Smooth muscle cell (in vitro differentiated cells): ENCODE measurements around the gene GZMM. TPM values are rescaled to one million over a fixed set of nuclear protein-coding genes. Genes with fewer than 3 reads are reported as not detected.
A peak's percentile ranks its signal among the peaks of the same experiment; 100 is the strongest.

Source experiments
- DNase-seq: peaks from one replicate; lab custom pipeline; 2025; ENCODE audit not compliant: unreplicated experiment; lab: John Stamatoyannopoulos, UW
- H2AFZ ChIP-seq: fragments of 200-600 bp; sonication (generic); 2 replicates; pipeline ENCODE4 v1.6.0; 2016; ENCODE audit warnings: antibody characterized with exemption, low read depth, mild to moderate bottlenecking
- H3F3A ChIP-seq: fragments of 200-600 bp; sonication (generic); 2 replicates; pipeline ENCODE4 v1.6.0; 2017; ENCODE audit warnings: antibody characterized with exemption, low read depth
- H3K27ac ChIP-seq: fragments of 200-600 bp; sonication (generic); 2 replicates; pipeline ENCODE4 v1.5.1; 2016; ENCODE audit warnings: low read depth, mild to moderate bottlenecking
- H3K27me3 ChIP-seq: fragments of 200-600 bp; sonication (generic); 2 replicates; pipeline ENCODE4 v1.6.1; 2016; ENCODE audit warnings: low read depth, mild to moderate bottlenecking
- H3K36me3 ChIP-seq: fragments of 200-600 bp; sonication (generic); 2 replicates; pipeline ENCODE4 v1.5.1; 2016; ENCODE audit warnings: low read depth
- H3K4me1 ChIP-seq: fragments of 200-600 bp; sonication (generic); 2 replicates; pipeline ENCODE4 v1.5.1; 2016; ENCODE audit warnings: low read depth
- H3K4me2 ChIP-seq: fragments of 200-600 bp; sonication (generic); 2 replicates; pipeline ENCODE4 v1.6.0; 2016; ENCODE audit warnings: mild to moderate bottlenecking
- H3K4me3 ChIP-seq: fragments of 200-600 bp; sonication (generic); 2 replicates; pipeline ENCODE4 v1.5.1; 2016; ENCODE audit warnings: mild to moderate bottlenecking
- H3K79me2 ChIP-seq: fragments of 200-600 bp; sonication (generic); 2 replicates; pipeline ENCODE4 v1.6.0; 2016; ENCODE audit warnings: low read depth, mild to moderate bottlenecking
- H3K9ac ChIP-seq: fragments of 200-600 bp; sonication (generic); 2 replicates; pipeline ENCODE4 v1.6.0; 2016; ENCODE audit warnings: low read depth
- H3K9me3 ChIP-seq: fragments of 200-600 bp; sonication (generic); replicated peaks from 2 replicates; pipeline ENCODE4 v1.5.1; 2016; ENCODE audit warnings: low read depth
- H4K20me1 ChIP-seq: fragments of 200-600 bp; sonication (generic); 2 replicates; pipeline ENCODE4 v1.6.0; 2016; ENCODE audit warnings: low read depth
- CTCF ChIP-seq: fragments of 200-600 bp; sonication (generic); IDR thresholded peaks from 2 replicates; pipeline ENCODE4 v1.5.1; 2017; ENCODE audit warnings: borderline replicate concordance, mild to moderate bottlenecking, antibody characterized with exemption; ENCODE audit not compliant: insufficient read depth, poor library complexity, severe bottlenecking
- WGBS: methylation state at CpG from one replicate; pipeline ENCODE4 v1.1.7; 2016; ENCODE audit warnings: low lambda C conversion rate; 5-methylcytosine and 5-hydroxymethylcytosine counted together
- polyA plus RNA-seq: library from polyadenylated mRNA; unstranded; fragments of >200 nt; fragmentation: Nextera tagmentation; extraction: Ambion mirVana; gene quantifications from 2 replicates; pipeline ENCODE4 v1.2.1, GENCODE V29; 2016
- total RNA-seq: library from RNA; depleted of rRNA; stranded (reverse); fragments of >200 nt; gene quantifications from 2 replicates; pipeline ENCODE4 v1.2.3, GENCODE V29; 2014

Gene GZMM
- total and polyA plus RNA-seq, 2 experiments from 2014 or later, result 0.23 TPM; not detected in 1

GRCh38 chr19:514166-514663 is 29.6 kb upstream of the GZMM start:
- Histone ChIP-seq H2AFZ (no peak overlapping the region), H3K27me3 (no peaks in the 10 kb centered on the region), H3K9ac (no peak overlapping the region), H3K79me2 (peaks cover 2% of the 10 kb centered on the region), H3F3A (peaks cover 9% of the 10 kb centered on the region), H3K36me3 (no peaks in the 10 kb centered on the region), H3K27ac (no peak overlapping the region), H3K4me3 (no peak overlapping the region), H3K9me3 (no peaks in the 10 kb centered on the region), H4K20me1 (no peaks in the 10 kb centered on the region), H3K4me1 (peaks cover 16% of the 10 kb centered on the region), H3K4me2 (no peak overlapping the region)
- DNase-seq, result no peak
- WGBS, result 97% methylated on average over 9 of the region's 9 CpGs
- no peak for TF ChIP-seq CTCF

GRCh38 chr19:517721-518597 is 25.9 kb upstream of the GZMM start:
- TF ChIP-seq CTCF, result no peak
- Histone ChIP-seq H3K27me3 (no peaks in the 10 kb centered on the region), H3K4me3 (no peak overlapping the region), H3K79me2 (no peaks in the 10 kb centered on the region), H3K9me3 (no peaks in the 10 kb centered on the region), H3K4me2 (no peak overlapping the region), H2AFZ (no peak overlapping the region), H3K4me1 (peaks cover 6% of the 10 kb centered on the region), H4K20me1 (no peaks in the 10 kb centered on the region), H3K27ac (no peak overlapping the region), H3K9ac (no peak overlapping the region), H3K36me3 (no peaks in the 10 kb centered on the region), H3F3A (peaks cover 4% of the 10 kb centered on the region)
- DNase-seq, result peak; percentile 56
- WGBS, result no CpG with 5 or more reads among the region's 10 CpGs

- peaks cover 6% of the 10 kb centered on the region for H3K4me1 ChIP-seq
Observed at GRCh38 chr19:518598-519231, 25.1 kb upstream of the GZMM start.

More at GRCh38 chr19:518598-519231, 25.1 kb upstream of the GZMM start:
- Histone ChIP-seq H2AFZ (no peak overlapping the region), H4K20me1 (no peaks in the 10 kb centered on the region), H3K4me2 (peak overlapping the region; percentile 43), H3K79me2 (no peaks in the 10 kb centered on the region), H3K9me3 (no peaks in the 10 kb centered on the region), H3F3A (peaks cover 4% of the 10 kb centered on the region), H3K27me3 (no peaks in the 10 kb centered on the region), H3K9ac (no peak overlapping the region), H3K4me3 (no peak overlapping the region), H3K36me3 (no peaks in the 10 kb centered on the region), H3K27ac (no peak overlapping the region)
- 34% methylated on average over 29 of the region's 58 CpGs for WGBS
- DNase-seq, result no peak
- no peak for TF ChIP-seq CTCF
